A673 (cell line): ENCODE measurements around the gene CELSR3. TPM values are rescaled to one million over a fixed set of nuclear protein-coding genes. Genes with fewer than 3 reads are reported as not detected.

ENCODE experiments used
- Bru-seq: library from RNA; stranded (reverse); fragments of 400-500 nt; gene quantifications from one replicate; lab custom pipeline; 2021; lab: Mats Ljungman, UMichigan
- BruChase-seq, 2 experiments: library from RNA; stranded (reverse); fragments of 400-500 nt; gene quantifications; one replicate each; lab custom pipeline; 2021; lab: Mats Ljungman, UMichigan
- BruUV-seq: library from RNA; stranded (reverse); fragments of 400-500 nt; replicated peaks from 2 replicates; lab custom pipeline; 2021; lab: Mats Ljungman, UMichigan
- CTCF ChIA-PET: fragments of 300-600 bp; sonication (Branson Sonifier 250); formaldehyde crosslinking; loops from one replicate; lab custom pipeline; 2022; ENCODE audit warnings: antibody characterized with exemption; lab: Charles Lee
- POLR2A ChIA-PET: fragments of 300-600 bp; sonication (Branson Sonifier 250); formaldehyde crosslinking; loops from one replicate; lab custom pipeline; 2022; ENCODE audit warnings: antibody characterized with exemption; ENCODE audit not compliant: low non-redundant PET; lab: Charles Lee
- DNase-seq: peaks from one replicate; pipeline ENCODE4 v3.0.0-alpha.2; 2015; ENCODE audit warnings: low spot score
- H3K27ac ChIP-seq: fragments of 200-600 bp; sonication (generic); 2 replicates; pipeline ENCODE4 v1.5.1; 2016; ENCODE audit warnings: mixed run types, low read depth, mild to moderate bottlenecking, mixed read lengths, antibody characterized with exemption, low read length; ENCODE audit not compliant: poor library complexity, severe bottlenecking
- H3K27me3 ChIP-seq: fragments of 200-600 bp; sonication (generic); replicated peaks from 2 replicates; pipeline ENCODE4 v1.6.1; 2017; ENCODE audit warnings: mixed run types, low read depth, mild to moderate bottlenecking, mixed read lengths, antibody characterized with exemption, low read length; ENCODE audit not compliant: insufficient read depth, poor library complexity
- H3K36me3 ChIP-seq: fragments of 200-600 bp; sonication (generic); 2 replicates; pipeline ENCODE4 v1.6.1; 2016; ENCODE audit warnings: mixed run types, mild to moderate bottlenecking, mixed read lengths, antibody characterized with exemption, low read length; ENCODE audit not compliant: insufficient read depth, poor library complexity, severe bottlenecking
- H3K4me1 ChIP-seq: fragments of 200-600 bp; sonication (generic); 2 replicates; pipeline ENCODE4 v1.6.1; 2017; ENCODE audit warnings: mixed run types, mild to moderate bottlenecking, mixed read lengths, antibody characterized with exemption, low read length; ENCODE audit not compliant: insufficient read depth, poor library complexity, severe bottlenecking
- H3K4me3 ChIP-seq: fragments of 200-600 bp; sonication (generic); 2 replicates; pipeline ENCODE4 v1.5.1; 2016; ENCODE audit warnings: low read depth, mixed run types, mild to moderate bottlenecking, mixed read lengths, low read length; ENCODE audit not compliant: poor library complexity, severe bottlenecking
- H3K9me3 ChIP-seq: fragments of 200-600 bp; sonication (generic); 2 replicates; pipeline ENCODE4 v1.6.1; 2016; ENCODE audit warnings: mixed run types, low read depth, mild to moderate bottlenecking, mixed read lengths, antibody characterized with exemption, low read length; ENCODE audit not compliant: poor library complexity, severe bottlenecking
- CTCF ChIP-seq: fragments of 300-800, 200-600 bp; sonication (generic); conservative IDR thresholded peaks from 2 replicates; pipeline ENCODE4 v1.5.1; 2017; ENCODE audit warnings: low read depth, mild to moderate bottlenecking, antibody characterized with exemption, low read length, moderate library complexity, mixed read lengths
- EZH2 ChIP-seq: fragments of 200-600 bp; sonication (generic); IDR thresholded peaks from 2 replicates; pipeline ENCODE4 v1.6.1; 2017; ENCODE audit warnings: borderline replicate concordance, low read depth, mild to moderate bottlenecking, mixed read lengths, antibody characterized with exemption, low read length; ENCODE audit not compliant: poor library complexity, severe bottlenecking
- intact Hi-C: fragments of 100-400 bp; cut with micrococcal nuclease; formaldehyde crosslinking; loops from one replicate; pipeline ENCODE4 v1.10.0; 2022; ENCODE audit not compliant: unreplicated experiment
- long read RNA-seq: library from polyadenylated mRNA; stranded (forward); transcript quantifications from one replicate; pipeline ENCODE4 v2.0.0, GENCODE V29; 2022
- total RNA-seq: library from RNA; stranded (reverse); gene quantifications from 2 replicates; pipeline ENCODE4 v1.2.3, GENCODE V29; 2021

Gene CELSR3
- 1.2 and 2.1 TPM in 2 replicates for total RNA-seq
- Bru-seq, nascent RNA: percentile 22 among the genes with signal in this experiment
- percentile 28 among the genes with signal in this experiment for BruChase-seq, experiment 1, labeled RNA remaining after a 2-hour chase
- percentile 39 among the genes with signal in this experiment for BruChase-seq, experiment 2, labeled RNA remaining after a 6-hour chase
- long read RNA-seq, partial matches to known transcripts: 0 of 3 reads
- long read RNA-seq, other reads (novel, unspliced or antisense): 2 of 3 reads

- Histone ChIP-seq H3K4me3 (peak within 1 kb of the TSS; percentile 56), H3K9me3 (no peaks in the 10 kb centered on the region), H3K4me1 (no peaks in the 10 kb centered on the region), H3K27ac (peak within 1 kb of the TSS; percentile 80), H3K36me3 (no peaks in the 10 kb centered on the region), H3K27me3 (no peaks in the 10 kb centered on the region)
- ChIA-PET POLR2A (no interaction called here), CTCF (interaction anchor here (0.6 kb wide), 1 partner anchor 715 kb away, joined by 14 read pairs; no protein-coding TSS in a partner anchor)
- peak; percentile 86 for DNase-seq
- TF ChIP-seq CTCF (no peak), EZH2 (no peak)
- intact Hi-C loops: no loop called here
- BruUV-seq: TSS peak; percentile 73
These were observed at the start of gene CELSR3 for GRCh38 chr3:48662753-48663488. CELSR3 (minus strand) TSS chr3:48662886; CDS start chr3:48662634, 252 bp downstream.

DNA sequence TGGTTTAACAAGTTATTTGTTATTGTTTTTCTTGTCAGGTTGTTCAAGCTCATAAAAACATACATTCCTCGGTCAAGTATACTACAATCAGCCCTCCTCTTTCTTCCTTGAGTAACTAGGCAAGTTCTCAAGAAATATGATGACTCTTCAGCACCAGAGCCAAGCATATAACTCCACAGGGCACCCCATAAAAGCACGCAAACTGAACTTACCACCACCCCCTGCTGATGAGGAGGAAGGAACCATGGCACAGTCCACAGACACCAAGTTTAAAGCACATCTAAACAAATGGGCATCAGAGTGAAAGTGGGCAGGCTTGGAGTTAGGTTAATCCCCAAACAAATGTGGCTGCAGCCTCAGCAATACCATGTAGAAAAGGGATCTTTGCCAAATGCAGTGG lies 49.0 kb upstream of the CELSR3 start:
- intact Hi-C loops: no loop called here
- H3K4me1 ChIP-seq: peaks cover 5% of the 10 kb centered on the region
- peak; percentile 54 for DNase-seq
- POLR2A ChIA-PET: no interaction called here
- BruUV-seq: no TSS peak
- H3K27me3 ChIP-seq: no peaks in the 10 kb centered on the region
- TF ChIP-seq CTCF: no peak
- no peak for TF ChIP-seq EZH2
- H3K4me3 ChIP-seq: no peak overlapping the region
- CTCF ChIA-PET: no interaction called here
- no peak overlapping the region for H3K27ac ChIP-seq
- H3K9me3 ChIP-seq: no peaks in the 10 kb centered on the region
- peaks cover 20% of the 10 kb centered on the region for H3K36me3 ChIP-seq

DNA sequence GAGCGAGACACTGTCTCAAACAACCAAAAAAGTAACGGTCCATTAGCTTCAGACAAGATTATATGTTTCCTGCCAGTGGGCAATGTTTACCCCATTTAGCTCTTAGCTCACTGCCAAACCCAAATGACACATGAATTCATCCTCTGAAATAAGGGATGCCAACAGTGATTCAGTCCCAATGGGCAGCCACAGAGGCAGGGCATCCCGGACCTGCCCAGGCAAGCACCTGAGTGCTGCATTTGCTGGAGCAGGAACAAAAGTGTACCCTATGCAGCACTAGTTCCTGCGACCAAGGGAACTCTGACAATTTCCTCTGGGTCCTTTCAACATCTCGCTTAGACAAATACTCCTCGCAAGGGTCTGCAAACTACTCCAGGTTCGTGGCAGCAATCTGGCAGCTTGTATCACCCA lies 46.4 kb upstream of the CELSR3 start:
- Histone ChIP-seq H3K27me3 (no peaks in the 10 kb centered on the region), H3K9me3 (no peaks in the 10 kb centered on the region), H3K36me3 (peaks cover 14% of the 10 kb centered on the region), H3K4me3 (no peak overlapping the region), H3K4me1 (peaks cover 5% of the 10 kb centered on the region), H3K27ac (no peak overlapping the region)
- CTCF ChIA-PET: no interaction called here
- intact Hi-C loops: no loop called here
- DNase-seq: no peak
- no TSS peak for BruUV-seq
- POLR2A ChIA-PET: no interaction called here
- TF ChIP-seq CTCF (no peak), EZH2 (no peak)
